Neural crest cell (in vitro differentiated cells): Measurements from ENCODE around the gene TUBGCP5. TPM values are rescaled to one million over a fixed set of nuclear protein-coding genes. Genes with fewer than 3 reads are reported as not detected.
"Not testable (repeated sequence)": the region's sequence is repeated elsewhere in the genome, so short reads cannot be mapped to it uniquely, and the experiment has no call there.

Source experiments
- DNase-seq: peaks from one replicate; pipeline ENCODE4 v3.0.0; 2021; ENCODE audit warnings: low read depth, mixed read lengths, low spot score
- H3K27ac Mint-ChIP-seq: one replicate; pipeline ENCODE4 v1.8.0; 2021; ENCODE audit warnings: mild to moderate bottlenecking, mixed read lengths; ENCODE audit not compliant: unreplicated experiment
- H3K27me3 Mint-ChIP-seq: 2 replicates; pipeline ENCODE4 v1.8.0; 2021; ENCODE audit warnings: low read depth, mild to moderate bottlenecking, mixed read lengths
- H3K36me3 Mint-ChIP-seq: 2 replicates; pipeline ENCODE4 v1.8.0; 2021; ENCODE audit warnings: low read depth, mild to moderate bottlenecking, mixed read lengths
- H3K4me1 Mint-ChIP-seq: 2 replicates; pipeline ENCODE4 v1.8.0; 2021; ENCODE audit warnings: mixed read lengths
- H3K4me3 Mint-ChIP-seq: one replicate; pipeline ENCODE4 v1.8.0; 2021; ENCODE audit warnings: mild to moderate bottlenecking, mixed read lengths
- H3K9me3 Mint-ChIP-seq: 2 replicates; pipeline ENCODE4 v1.8.0; 2021; ENCODE audit warnings: mixed read lengths
- total RNA-seq: library from RNA; stranded (reverse); gene quantifications from 2 replicates; pipeline ENCODE4 v1.2.1, GENCODE V29; 2021
- TF ChIP-seq, protein P1 (sequence below): fragments of 200-600 bp; sonication (generic); conservative IDR thresholded peaks from 2 replicates; pipeline ENCODE4 v1.5.0; 2021; ENCODE audit warnings: antibody characterized with exemption, mild to moderate bottlenecking

TUBGCP5 gene
- total RNA-seq, 1 donor from 2014 or later = 28.2 TPM

DNA sequence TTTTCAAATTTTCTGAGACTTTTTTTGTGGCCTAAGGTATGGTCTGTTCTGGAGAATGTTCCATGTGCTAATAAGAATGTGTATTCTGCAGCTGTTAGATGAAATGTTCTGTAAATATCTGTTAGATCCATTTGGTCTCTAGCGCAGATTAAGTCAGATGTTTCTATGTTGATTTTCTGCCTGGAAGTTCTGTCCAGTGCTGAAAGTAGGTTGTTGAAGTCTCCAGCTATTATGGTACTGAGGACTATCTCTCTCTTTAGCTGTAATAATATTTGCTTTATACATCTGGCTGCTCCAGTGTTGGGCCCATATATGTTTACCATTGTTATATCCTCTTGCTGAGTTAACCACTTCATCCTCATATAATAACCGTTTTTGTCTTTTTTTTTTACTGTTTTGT lies 13.2 kb upstream of the TUBGCP5 start:
- no peaks in the 10 kb centered on the region for H3K9me3 Mint-ChIP-seq
- H3K27ac Mint-ChIP-seq = no peak overlapping the region
- no peak overlapping the region for H3K4me3 Mint-ChIP-seq
- DNase-seq = no peak
- no peaks in the 10 kb centered on the region for H3K4me1 Mint-ChIP-seq
- no peaks in the 10 kb centered on the region for H3K36me3 Mint-ChIP-seq
- peaks cover 26% of the 10 kb centered on the region for H3K27me3 Mint-ChIP-seq
- TF ChIP-seq, protein P1, sequence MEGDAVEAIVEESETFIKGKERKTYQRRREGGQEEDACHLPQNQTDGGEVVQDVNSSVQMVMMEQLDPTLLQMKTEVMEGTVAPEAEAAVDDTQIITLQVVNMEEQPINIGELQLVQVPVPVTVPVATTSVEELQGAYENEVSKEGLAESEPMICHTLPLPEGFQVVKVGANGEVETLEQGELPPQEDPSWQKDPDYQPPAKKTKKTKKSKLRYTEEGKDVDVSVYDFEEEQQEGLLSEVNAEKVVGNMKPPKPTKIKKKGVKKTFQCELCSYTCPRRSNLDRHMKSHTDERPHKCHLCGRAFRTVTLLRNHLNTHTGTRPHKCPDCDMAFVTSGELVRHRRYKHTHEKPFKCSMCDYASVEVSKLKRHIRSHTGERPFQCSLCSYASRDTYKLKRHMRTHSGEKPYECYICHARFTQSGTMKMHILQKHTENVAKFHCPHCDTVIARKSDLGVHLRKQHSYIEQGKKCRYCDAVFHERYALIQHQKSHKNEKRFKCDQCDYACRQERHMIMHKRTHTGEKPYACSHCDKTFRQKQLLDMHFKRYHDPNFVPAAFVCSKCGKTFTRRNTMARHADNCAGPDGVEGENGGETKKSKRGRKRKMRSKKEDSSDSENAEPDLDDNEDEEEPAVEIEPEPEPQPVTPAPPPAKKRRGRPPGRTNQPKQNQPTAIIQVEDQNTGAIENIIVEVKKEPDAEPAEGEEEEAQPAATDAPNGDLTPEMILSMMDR = no peak

DNA sequence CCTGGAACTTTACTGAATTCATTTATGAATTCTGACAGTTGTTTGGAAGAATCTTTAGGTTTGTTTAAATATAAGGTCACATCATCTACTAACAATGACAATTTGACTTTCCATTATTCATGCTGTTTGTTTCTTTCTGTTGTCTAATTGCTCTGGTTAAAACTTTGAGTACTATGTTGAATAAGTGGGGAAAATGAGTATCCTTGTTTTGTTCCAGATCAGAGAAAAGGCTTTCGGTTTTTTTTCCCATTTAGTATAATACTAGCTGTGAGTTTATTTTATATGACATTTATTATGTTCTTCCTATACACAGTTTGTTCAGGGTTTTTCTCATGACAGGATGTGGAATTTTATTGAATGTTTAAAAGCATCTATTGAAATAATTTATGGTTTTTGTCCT lies 11.3 kb upstream of the TUBGCP5 start:
- H3K4me1 Mint-ChIP-seq = no peaks in the 10 kb centered on the region
- H3K9me3 Mint-ChIP-seq = no peaks in the 10 kb centered on the region
- H3K27me3 Mint-ChIP-seq = peaks cover 26% of the 10 kb centered on the region
- H3K27ac Mint-ChIP-seq = no peak overlapping the region
- H3K4me3 Mint-ChIP-seq = no peak overlapping the region
- DNase-seq = no peak
- H3K36me3 Mint-ChIP-seq = no peaks in the 10 kb centered on the region
- TF ChIP-seq, protein P1 = no peak

DNA sequence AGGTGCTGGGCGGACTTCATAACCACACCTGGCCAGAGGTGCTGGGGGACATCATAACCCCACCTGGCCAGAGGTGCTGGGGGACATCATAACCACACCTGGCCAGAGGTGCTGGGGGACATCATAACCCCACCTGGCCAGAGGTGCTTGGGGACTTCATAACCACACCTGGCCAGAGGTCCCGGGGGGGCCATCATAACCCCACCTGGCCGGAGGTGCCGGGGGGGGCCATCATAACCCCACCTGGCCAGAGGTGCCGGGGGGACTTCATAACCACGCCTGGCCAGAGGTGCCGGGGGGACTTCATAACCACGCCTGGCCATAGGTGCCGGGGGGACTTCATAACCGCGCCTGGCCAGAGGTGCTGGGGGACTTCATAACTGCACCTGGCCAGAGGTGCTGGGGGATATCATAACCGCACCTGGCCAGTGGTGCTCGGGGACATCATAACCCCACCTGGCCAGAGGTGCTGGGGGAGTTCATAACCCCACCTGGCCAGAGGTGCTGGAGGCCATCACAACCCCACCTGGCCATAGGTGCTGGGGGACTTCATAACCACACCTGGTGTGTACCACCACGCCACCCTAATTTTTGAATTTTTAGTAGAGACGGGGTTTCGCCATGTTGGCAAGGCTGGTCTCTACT lies 10.7 kb upstream of the TUBGCP5 start:
- TF ChIP-seq, protein P1 = no peak
- no peak for DNase-seq
- Mint-ChIP-seq H3K9me3 (no peaks in the 10 kb centered on the region), H3K4me3 (no peak overlapping the region), H3K27me3 (peaks cover 23% of the 10 kb centered on the region), H3K36me3 (no peaks in the 10 kb centered on the region), H3K4me1 (no peaks in the 10 kb centered on the region), H3K27ac (no peak overlapping the region)

DNA sequence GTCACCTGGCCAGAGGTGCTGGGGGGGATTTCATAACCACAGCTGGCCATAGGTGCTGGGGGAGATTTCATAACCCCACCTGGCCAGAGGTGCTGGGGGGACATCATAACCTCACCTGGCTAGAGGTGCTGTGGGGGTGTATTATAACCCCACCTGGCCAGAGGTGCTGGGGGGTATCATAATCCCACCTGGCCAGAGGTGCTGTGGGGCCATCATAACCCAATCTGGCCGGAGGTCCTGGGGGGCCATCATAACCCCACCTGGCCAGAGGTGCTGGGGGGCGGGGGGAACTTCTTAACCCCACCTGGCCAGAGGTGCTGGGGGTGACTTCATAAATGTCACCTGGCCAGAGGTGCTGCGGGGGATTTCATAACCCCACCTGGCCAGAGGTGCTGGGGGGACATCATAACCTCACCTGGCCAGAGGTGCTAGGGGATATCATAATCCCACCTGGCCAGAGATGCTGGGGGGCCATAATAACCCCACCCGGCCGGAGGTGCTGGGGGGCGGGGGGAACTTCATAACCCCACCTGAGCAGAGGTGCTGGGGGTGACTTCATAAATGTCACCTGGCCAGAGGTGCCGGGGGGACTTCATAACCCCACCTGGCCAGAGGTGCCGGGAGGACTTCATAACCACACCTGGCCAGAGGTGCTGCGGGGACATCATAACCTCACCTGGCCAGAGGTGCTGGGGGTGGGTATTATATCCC lies 9.4 kb upstream of the TUBGCP5 start:
- not testable (repeated sequence) for DNase-seq, H3K36me3 Mint-ChIP-seq, H3K4me3 Mint-ChIP-seq, H3K27ac Mint-ChIP-seq, H3K4me1 Mint-ChIP-seq, H3K9me3 Mint-ChIP-seq
- peaks cover 20% of the 10 kb centered on the region for H3K27me3 Mint-ChIP-seq

DNA sequence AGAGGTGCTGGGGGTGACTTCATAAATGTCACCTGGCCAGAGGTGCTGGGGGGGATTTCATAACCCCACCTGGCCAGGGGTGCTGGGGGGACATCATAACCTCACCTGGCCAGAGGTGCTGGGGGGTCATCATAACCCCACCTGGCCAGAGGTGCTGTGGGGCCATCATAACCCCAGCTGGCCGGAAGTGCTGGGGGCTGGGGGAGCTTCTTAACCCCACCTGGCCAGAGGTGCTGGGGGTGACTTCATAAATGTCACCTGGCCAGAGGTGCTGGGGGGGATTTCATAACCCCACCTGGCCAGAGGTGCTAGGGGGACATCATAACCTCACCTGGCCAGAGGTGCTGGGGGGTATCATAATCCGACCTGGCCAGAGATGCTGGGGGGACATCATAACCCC lies 4.6 kb upstream of the TUBGCP5 start:
- not testable (repeated sequence) for H3K36me3 Mint-ChIP-seq, H3K27ac Mint-ChIP-seq, H3K27me3 Mint-ChIP-seq, H3K4me1 Mint-ChIP-seq, DNase-seq, H3K9me3 Mint-ChIP-seq, H3K4me3 Mint-ChIP-seq

DNA sequence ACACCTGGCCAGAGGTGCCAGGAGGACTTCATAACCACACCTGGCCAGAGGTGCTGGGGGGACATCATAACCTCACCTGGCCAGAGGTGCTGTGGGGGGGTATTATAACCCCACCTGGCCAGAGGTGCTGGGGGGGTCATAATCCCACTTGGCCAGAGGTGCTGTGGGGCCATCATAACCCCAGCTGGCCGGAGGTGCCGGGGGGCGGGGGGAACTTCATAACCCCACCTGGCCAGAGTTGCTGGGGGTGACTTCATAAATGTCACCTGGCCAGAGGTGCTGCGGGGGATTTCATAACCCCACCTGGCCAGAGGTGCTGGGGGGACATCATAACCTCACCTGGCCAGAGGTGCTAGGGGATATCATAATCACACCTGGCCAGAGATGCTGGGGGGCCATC lies 4.2 kb upstream of the TUBGCP5 start:
- H3K4me3 Mint-ChIP-seq, H3K36me3 Mint-ChIP-seq, DNase-seq, H3K27ac Mint-ChIP-seq, H3K27me3 Mint-ChIP-seq, H3K9me3 Mint-ChIP-seq: not testable (repeated sequence)
- H3K4me1 Mint-ChIP-seq = peaks cover 10% of the 10 kb centered on the region

DNA sequence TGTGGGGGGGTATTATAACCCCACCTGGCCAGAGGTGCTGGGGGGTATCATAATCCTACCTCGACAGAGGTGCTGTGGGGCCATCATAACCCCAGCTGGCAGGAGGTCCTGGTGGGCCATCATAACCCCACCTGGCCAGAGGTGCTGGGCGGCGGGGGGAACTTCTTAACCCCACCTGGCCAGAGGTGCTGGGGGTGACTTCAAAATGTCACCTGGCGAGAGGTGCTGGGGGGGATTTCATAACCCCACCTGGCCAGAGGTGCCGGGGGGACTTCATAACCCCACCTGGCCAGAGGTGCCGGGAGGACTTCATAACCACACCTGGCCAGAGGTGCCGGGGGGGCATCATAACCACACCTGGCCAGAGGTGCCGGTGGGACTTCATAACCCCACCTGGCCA lies 2.4 kb upstream of the TUBGCP5 start:
- not testable (repeated sequence) for H3K9me3 Mint-ChIP-seq, H3K27ac Mint-ChIP-seq, DNase-seq, H3K36me3 Mint-ChIP-seq, H3K27me3 Mint-ChIP-seq, H3K4me3 Mint-ChIP-seq
- peaks cover 15% of the 10 kb centered on the region for H3K4me1 Mint-ChIP-seq
